K562 (cell line): ENCODE data around the gene IGF2R. TPM values are rescaled to one million over a fixed set of nuclear protein-coding genes. Genes with fewer than 3 reads are reported as not detected.

ENCODE experiments used
- ATAC-seq: fragments of 200-7000 bp; cut with Tn5 transposase; 3 replicates; pipeline ENCODE4 v1.9.1; 2020; ENCODE audit warnings: moderate library complexity
- BruUV-seq: library from RNA; stranded (reverse); fragments of 400-500 nt; replicated peaks from 2 replicates; lab custom pipeline; 2021; lab: Mats Ljungman, UMichigan
- CTCF ChIA-PET: fragments of 300-600 bp; formaldehyde crosslinking; extraction: SDS; loops from one replicate; lab custom pipeline; 2021; ENCODE audit warnings: low intra/inter-chr PET ratio; lab: Yijun Ruan, JAX
- POLR2A ChIA-PET: fragments of 300-600, 350-650 bp; sonication (Branson Sonifier 250); formaldehyde crosslinking; extraction: SDS; loops from one replicate; lab custom pipeline; 2021; ENCODE audit warnings: antibody characterized with exemption, inconsistent platforms; lab: Yijun Ruan, JAX
- DNase-seq, 4 experiments: peaks; one replicate each; pipeline versions ENCODE4 v3.0.0 to v3.0.0-alpha.2; 2011 to 2018; ENCODE audit warnings: low spot score in 3 of 4, mixed read lengths in 3 of 4; ENCODE audit errors: extremely low read depth in 1 of 4
- FAIRE-seq: peaks from 2 replicates; lab custom pipeline; 2011; peaks lifted over from hg19 to GRCh38; lab: Jason Lieb, UNC
- H2AFZ ChIP-seq: 2 replicates; pipeline ENCODE4 v1.6.0; 2011; ENCODE audit warnings: low read depth, low read length, control low read depth, inconsistent platforms
- H3K27ac ChIP-seq: fragments of 200-600 bp; 3 replicates; pipeline ENCODE4 v1.8.0; 2011; ENCODE audit warnings: low read depth, mild to moderate bottlenecking, control low read depth, inconsistent platforms, low read length, moderate library complexity, mixed read lengths; ENCODE audit errors: extremely low read depth
- H3K27me3 ChIP-seq, 2 experiments: fragments of 300-600 bp in 1 of 2; 2 replicates in 1 of 2; 3 replicates in 1 of 2; pipeline versions ENCODE4 v1.6.0 to v1.8.0; 2011; ENCODE audit warnings: inconsistent platforms in 2 of 2, low read length in 2 of 2, mild to moderate bottlenecking in 1 of 2, mixed read lengths in 1 of 2, moderate library complexity in 1 of 2; ENCODE audit not compliant: control insufficient read depth in 2 of 2, insufficient read depth in 2 of 2
- H3K36me3 ChIP-seq: fragments of 300-600 bp; 3 replicates; pipeline ENCODE4 v1.8.0; 2011; ENCODE audit warnings: mild to moderate bottlenecking, low read length, inconsistent platforms; ENCODE audit not compliant: control insufficient read depth, insufficient read depth
- H3K4me1 ChIP-seq, 2 experiments: fragments of 200-600 bp in 1 of 2; replicated peaks in 1 of 2; 2 replicates in 1 of 2; 3 replicates in 1 of 2; pipeline versions ENCODE4 v1.5.1 to v1.8.0; 2011; ENCODE audit warnings: inconsistent platforms in 2 of 2, low read length in 2 of 2, mild to moderate bottlenecking in 1 of 2, mixed read lengths in 1 of 2, moderate library complexity in 1 of 2; ENCODE audit not compliant: control insufficient read depth in 2 of 2, insufficient read depth in 2 of 2
- H3K4me2 ChIP-seq: 2 replicates; pipeline ENCODE4 v1.6.1; 2011; ENCODE audit warnings: low read length, control low read depth, inconsistent platforms, mixed read lengths; ENCODE audit not compliant: insufficient read depth
- H3K4me3 ChIP-seq: fragments of 200-600 bp; sonication (generic), shearing (Covaris generic); 2 replicates; pipeline ENCODE4 v1.5.1; 2016; ENCODE audit warnings: control low read depth, inconsistent platforms
- H3K79me2 ChIP-seq: fragments of 200-600 bp; 3 replicates; pipeline ENCODE4 v1.8.0; 2011; ENCODE audit warnings: low read length, inconsistent platforms; ENCODE audit not compliant: control insufficient read depth, insufficient read depth
- H3K9ac ChIP-seq, 2 experiments: 2 replicates each; pipeline versions ENCODE4 v1.6.0 to v1.6.1; 2011; ENCODE audit warnings: low read depth in 2 of 2, low read length in 2 of 2, control low read depth in 1 of 2, inconsistent platforms in 1 of 2, mild to moderate bottlenecking in 1 of 2, mixed read lengths in 1 of 2; ENCODE audit not compliant: insufficient read depth in 1 of 2
- H3K9me1 ChIP-seq: one replicate; pipeline ENCODE4 v1.6.0; 2011; ENCODE audit warnings: inconsistent platforms, mild to moderate bottlenecking, low read length, moderate library complexity; ENCODE audit not compliant: control insufficient read depth, insufficient read depth
- H3K9me3 ChIP-seq: replicated peaks from 2 replicates; pipeline ENCODE4 v1.5.1; 2011; ENCODE audit warnings: low read depth, low read length, inconsistent platforms; ENCODE audit not compliant: control insufficient read depth, insufficient read depth
- H4K20me1 ChIP-seq: replicated peaks from 2 replicates; pipeline ENCODE4 v1.6.1; 2011; ENCODE audit warnings: low read length, inconsistent platforms, mixed read lengths; ENCODE audit not compliant: control insufficient read depth, insufficient read depth
- ATF3 ChIP-seq, 2 experiments: fragments of 450-650 bp in 1 of 2; sonication (generic) in 1 of 2; formaldehyde crosslinking in 1 of 2; IDR thresholded peaks in 1 of 2; conservative IDR thresholded peaks in 1 of 2; 2 replicates each; pipeline versions ENCODE4 v1.6.1 to v1.8.1; 2016 to 2023; ENCODE audit warnings: mild to moderate bottlenecking in 2 of 2, moderate library complexity in 2 of 2, inconsistent platforms in 1 of 2, missing genetic modification reagents in 1 of 2
- FOSL1 ChIP-seq: fragments of 200-800 bp; sonication (Bioruptor generic); conservative IDR thresholded peaks from 2 replicates; pipeline ENCODE4 v1.6.1; 2016; ENCODE audit warnings: missing genetic modification characterization, missing compliant biosample characterization
- FUS ChIP-seq: fragments of 200-400 bp; formaldehyde crosslinking; optimal IDR thresholded peaks from 2 replicates; pipeline ENCODE3; 2017; ENCODE audit warnings: low read depth, low read length
- JUN ChIP-seq, 2 experiments: sonication (generic) in 1 of 2; formaldehyde crosslinking in 1 of 2; IDR thresholded peaks; 2 replicates each; pipeline versions ENCODE4 v1.6.1 to v1.8.0; 2012 to 2022; ENCODE audit warnings: borderline replicate concordance in 2 of 2, mild to moderate bottlenecking in 2 of 2, improper control_type of control experiment in 1 of 2, low read depth in 1 of 2, low read length in 1 of 2, missing genetic modification reagents in 1 of 2
- JUND ChIP-seq, 2 experiments: IDR thresholded peaks; 2 replicates in 1 of 2; 3 replicates in 1 of 2; pipeline ENCODE4 v1.6.1; 2011; ENCODE audit warnings: borderline replicate concordance in 2 of 2, low read depth in 2 of 2, low read length in 2 of 2, improper control_type of control experiment in 1 of 2, missing biosample characterization in 1 of 2, missing genetic modification characterization in 1 of 2, missing genetic modification reagents in 1 of 2
- MAZ ChIP-seq, 2 experiments: fragments of 450-650 bp in 1 of 2; sonication (generic) in 1 of 2; formaldehyde crosslinking; IDR thresholded peaks in 1 of 2; conservative IDR thresholded peaks in 1 of 2; 2 replicates each; pipeline versions ENCODE4 v1.4.0 to v1.5.0; 2020; ENCODE audit warnings: mild to moderate bottlenecking in 1 of 2, missing genetic modification reagents in 1 of 2
- POLR2H ChIP-seq: IDR thresholded peaks from 2 replicates; pipeline ENCODE4 v1.6.1; 2016; ENCODE audit warnings: missing genetic modification characterization, low read depth, mild to moderate bottlenecking, control low read depth, missing compliant biosample characterization, moderate library complexity
- SMARCE1 ChIP-seq: fragments of 450-650 bp; IDR thresholded peaks from 2 replicates; pipeline ENCODE4 v1.7.1; 2016; ENCODE audit warnings: mild to moderate bottlenecking
- SPI1 ChIP-seq: IDR thresholded peaks from 2 replicates; pipeline ENCODE4 v1.6.1; 2011; ENCODE audit warnings: low read depth, low read length, control low read depth, borderline replicate concordance
- SRSF1 ChIP-seq: fragments of 200-400 bp; formaldehyde crosslinking; IDR thresholded peaks from 2 replicates; pipeline ENCODE4 v1.6.1; 2017; ENCODE audit warnings: mild to moderate bottlenecking, low read depth, low read length, moderate library complexity
- ZNF165 ChIP-seq: fragments of 250-450 bp; sonication (Bioruptor Pico); IDR thresholded peaks from 2 replicates; pipeline ENCODE4 v1.4.0; 2020; ENCODE audit warnings: borderline replicate concordance
- WGBS: fragments of 100-300 bp; shearing (Covaris generic); methylation state at CpG from one replicate; pipeline ENCODE4 v1.1.6; 2016; ENCODE audit warnings: low coverage, mixed read lengths; ENCODE audit not compliant: insufficient coverage; ENCODE audit errors: missing lambda C conversion rate; 5-methylcytosine and 5-hydroxymethylcytosine counted together
- in situ Hi-C: fragments of 300-500 bp; cut with MboI; formaldehyde crosslinking; loops from 4 replicates; pipeline ENCODE4 v1.15.0; 2018; ENCODE audit warnings: inconsistent platforms, mixed read lengths
- intact Hi-C: fragments of 100-400 bp; cut with micrococcal nuclease; formaldehyde crosslinking; loops from 2 replicates; pipeline ENCODE4 v1.14.2; 2022
- polyA plus RNA-seq, 8 experiments: library from polyadenylated mRNA; depleted of rRNA in 4 of 8; stranded (reverse) in 5 of 8; unstranded in 3 of 8; fragments of >200 nt; fragmentation: Nextera tagmentation in 2 of 8; fragmentation: Illumina TruSeq in 1 of 8; extraction: Ambion mirVana in 2 of 8; extraction: Trizol in 1 of 8; gene quantifications; 2 replicates each; pipeline versions ENCODE4 v1.2.1 to v1.2.3, GENCODE V29; 2011 to 2014; ENCODE audit warnings: inconsistent platforms in 1 of 8, missing spikeins in 1 of 8
- total RNA-seq, 7 experiments: library from RNA; depleted of rRNA in 6 of 7; stranded (reverse); fragments of >200 nt in 6 of 7; fragmentation: Illumina TruSeq in 2 of 7; extraction: Trizol in 2 of 7; gene quantifications; 2 replicates each; pipeline versions ENCODE4 v1.2.1 to v1.2.3, GENCODE V29; 2011 to 2021; ENCODE audit warnings: low replicate concordance in 1 of 7
- TF ChIP-seq, protein P1 (sequence below): fragments of 450-650 bp; IDR thresholded peaks from one replicate; pipeline ENCODE4 v1.6.1; 2018; ENCODE audit warnings: mild to moderate bottlenecking, moderate library complexity; ENCODE audit not compliant: partially characterized antibody
- TF ChIP-seq, protein P2 (sequence below): IDR thresholded peaks from 2 replicates; pipeline ENCODE4 v1.6.1; 2012; ENCODE audit warnings: low read depth, low read length, improper control_type of control experiment, borderline replicate concordance
- TF ChIP-seq, protein P3 (sequence below): fragments of 450-650 bp; formaldehyde crosslinking; IDR thresholded peaks from 2 replicates; pipeline ENCODE4 v1.4.0; 2020; ENCODE audit warnings: mild to moderate bottlenecking, mixed read lengths

IGF2R gene
- total and polyA plus RNA-seq, 9 of the 15 experiments (the other 6 are each of a cell fraction or from before 2014, with no cell fraction given): 3.5 to 92.3 (median 34.5) TPM

GRCh38 chr6:159961528-159961927, 7.4 kb upstream of the IGF2R start:
- no peak overlapping the region for H3K27ac ChIP-seq
- WGBS: 20% methylated on average over 2 of the region's 2 CpGs
- POLR2A ChIA-PET: interaction anchor here (0.7 to 1.3 kb wide), 4 partner anchors 9 to 272 kb away, joined by 3 to 4 read pairs (median 3); no protein-coding TSS in a partner anchor
- no peak overlapping the region for H3K4me2 ChIP-seq
- no peaks in the 10 kb centered on the region for H4K20me1 ChIP-seq
- ATAC-seq: no peak
- no peaks in the 10 kb centered on the region for H3K9me3 ChIP-seq
- no peak for DNase-seq
- H2AFZ ChIP-seq: peak overlapping the region; percentile 11; the same call in 1 of the 2 replicates
- H3K4me3 ChIP-seq: no peak overlapping the region
- no peaks in the 10 kb centered on the region for H3K79me2 ChIP-seq
- peaks cover 0 to 16% of the 10 kb centered on the region in 2 experiments; a peak in 4 of 5 replicates for H3K4me1 ChIP-seq
- no peaks in the 10 kb centered on the region for H3K9me1 ChIP-seq
- in situ Hi-C loops (no loop called here), intact Hi-C loops (no loop called here)
- no peak for FAIRE-seq
- H3K36me3 ChIP-seq: no peaks in the 10 kb centered on the region
- H3K9ac ChIP-seq: no peak overlapping the region
- CTCF ChIA-PET: no interaction called here
- H3K27me3 ChIP-seq: no peaks in the 10 kb centered on the region; a peak in 1 of 5 replicates
- no TSS peak for BruUV-seq
- TF ChIP-seq MAZ (CRISPR knock-in tag; conservative IDR thresholded peaks at IDR 0.05 in 1 of 2, IDR thresholded peaks at IDR 0.05 in 1 of 2): no peak
- TF ChIP-seq ATF3 (IDR thresholded peaks at IDR 0.05): peak; percentile 68; the same call in 1 of the 2 replicates
- no peak for TF ChIP-seq ATF3 (CRISPR knock-in tag; conservative IDR thresholded peaks at IDR 0.05)
- TF ChIP-seq, protein P1, sequence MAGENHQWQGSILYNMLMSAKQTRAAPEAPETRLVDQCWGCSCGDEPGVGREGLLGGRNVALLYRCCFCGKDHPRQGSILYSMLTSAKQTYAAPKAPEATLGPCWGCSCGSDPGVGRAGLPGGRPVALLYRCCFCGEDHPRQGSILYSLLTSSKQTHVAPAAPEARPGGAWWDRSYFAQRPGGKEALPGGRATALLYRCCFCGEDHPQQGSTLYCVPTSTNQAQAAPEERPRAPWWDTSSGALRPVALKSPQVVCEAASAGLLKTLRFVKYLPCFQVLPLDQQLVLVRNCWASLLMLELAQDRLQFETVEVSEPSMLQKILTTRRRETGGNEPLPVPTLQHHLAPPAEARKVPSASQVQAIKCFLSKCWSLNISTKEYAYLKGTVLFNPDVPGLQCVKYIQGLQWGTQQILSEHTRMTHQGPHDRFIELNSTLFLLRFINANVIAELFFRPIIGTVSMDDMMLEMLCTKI: no peak
- peak; percentile 76; the same call in 1 of the 2 replicates for TF ChIP-seq JUND (IDR thresholded peaks at IDR 0.05; ENCODE audit: borderline replicate concordance, low read depth, low read length)
- TF ChIP-seq JUND (tag; IDR thresholded peaks at IDR 0.05; ENCODE audit: borderline replicate concordance, low read depth, low read length): peak; percentile 42; the same call in 1 of the 3 replicates
- TF ChIP-seq SRSF1: no peak
- TF ChIP-seq SMARCE1: 0 out of 2 replicates have a peak, but pooled peaks have one; percentile 13
- peak; percentile 87 for TF ChIP-seq FOSL1 (tag)
- 0 out of 2 replicates have a peak, but pooled peaks have one; percentile 57 for TF ChIP-seq JUN (IDR thresholded peaks at IDR 0.05; ENCODE audit: borderline replicate concordance, low read depth, low read length)
- no peak for TF ChIP-seq JUN (CRISPR knock-in tag; IDR thresholded peaks at IDR 0.05; ENCODE audit: borderline replicate concordance)
- peak; percentile 69; the same call in 1 of the 2 replicates for TF ChIP-seq SPI1
- TF ChIP-seq, protein P2, sequence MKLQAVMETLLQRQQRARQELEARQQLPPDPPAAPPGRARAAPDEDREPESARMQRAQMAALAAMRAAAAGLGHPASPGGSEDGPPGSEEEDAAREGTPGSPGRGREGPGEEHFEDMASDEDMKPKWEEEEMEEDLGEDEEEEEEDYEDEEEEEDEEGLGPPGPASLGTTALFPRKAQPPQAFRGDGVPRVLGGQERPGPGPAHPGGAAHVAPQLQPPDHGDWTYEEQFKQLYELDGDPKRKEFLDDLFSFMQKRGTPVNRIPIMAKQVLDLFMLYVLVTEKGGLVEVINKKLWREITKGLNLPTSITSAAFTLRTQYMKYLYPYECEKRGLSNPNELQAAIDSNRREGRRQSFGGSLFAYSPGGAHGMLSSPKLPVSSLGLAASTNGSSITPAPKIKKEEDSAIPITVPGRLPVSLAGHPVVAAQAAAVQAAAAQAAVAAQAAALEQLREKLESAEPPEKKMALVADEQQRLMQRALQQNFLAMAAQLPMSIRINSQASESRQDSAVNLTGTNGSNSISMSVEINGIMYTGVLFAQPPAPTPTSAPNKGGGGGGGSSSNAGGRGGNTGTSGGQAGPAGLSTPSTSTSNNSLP: no peak
- TF ChIP-seq POLR2H (tag): no peak
- no peak for TF ChIP-seq FUS
- no peak for TF ChIP-seq ZNF165
- TF ChIP-seq, protein P3, sequence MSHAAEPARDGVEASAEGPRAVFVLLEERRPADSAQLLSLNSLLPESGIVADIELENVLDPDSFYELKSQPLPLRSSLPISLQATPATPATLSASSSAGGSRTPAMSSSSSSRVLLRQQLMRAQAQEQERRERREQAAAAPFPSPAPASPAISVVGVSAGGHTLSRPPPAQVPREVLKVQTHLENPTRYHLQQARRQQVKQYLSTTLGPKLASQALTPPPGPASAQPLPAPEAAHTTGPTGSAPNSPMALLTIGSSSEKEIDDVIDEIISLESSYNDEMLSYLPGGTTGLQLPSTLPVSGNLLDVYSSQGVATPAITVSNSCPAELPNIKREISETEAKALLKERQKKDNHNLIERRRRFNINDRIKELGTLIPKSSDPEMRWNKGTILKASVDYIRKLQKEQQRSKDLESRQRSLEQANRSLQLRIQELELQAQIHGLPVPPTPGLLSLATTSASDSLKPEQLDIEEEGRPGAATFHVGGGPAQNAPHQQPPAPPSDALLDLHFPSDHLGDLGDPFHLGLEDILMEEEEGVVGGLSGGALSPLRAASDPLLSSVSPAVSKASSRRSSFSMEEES: no peak
